SU-DHL-6 (cell line): ENCODE data around the gene VPS36.

Source experiments
- CTCF ChIP-seq: fragments of 200-600 bp; sonication (generic); IDR thresholded peaks from one replicate; pipeline ENCODE4 v1.5.1; 2017; ENCODE audit warnings: antibody characterized with exemption, mild to moderate bottlenecking, low read length, moderate library complexity; ENCODE audit not compliant: insufficient read depth, poor library complexity, severe bottlenecking
- EZH2phosphoT487 ChIP-seq: fragments of 200-600 bp; sonication (generic), shearing (Covaris generic); conservative IDR thresholded peaks from 2 replicates; pipeline ENCODE4 v1.6.1; 2018; ENCODE audit warnings: mild to moderate bottlenecking, antibody characterized with exemption, low read length, moderate library complexity, mixed read lengths

- TF ChIP-seq CTCF = no peak
- no peak for TF ChIP-seq EZH2phosphoT487
Measured at GRCh38 chr13:52374873-52375411, 75.5 kb downstream of the VPS36 start.
